Tibial nerve (tissue), 4 donors: ENCODE measurements around the gene NGRN. TPM values are rescaled to one million over a fixed set of nuclear protein-coding genes. Genes with fewer than 3 reads are reported as not detected.

Experiments
- DNase-seq, 2 donors: peaks; one replicate each; pipeline ENCODE4 v3.0.0-alpha.2; 2019; ENCODE audit warnings: low spot score in 2 of 2
- H3K27ac ChIP-seq, 4 donors: fragments of 200-600 bp; sonication (generic) in 3 of 4; one replicate each; pipeline ENCODE4 v1.5.1; 2017 to 2019; ENCODE audit warnings: mild to moderate bottlenecking in 1 of 4
- H3K27me3 ChIP-seq, 2 donors: fragments of 200-600 bp; sonication (generic) in 1 of 2; one replicate each; pipeline versions ENCODE4 v1.5.1 to v1.6.0; 2017 to 2019
- H3K36me3 ChIP-seq, 3 donors: fragments of 200-600 bp; sonication (generic); one replicate each; pipeline ENCODE4 v1.5.1; 2018 to 2019
- H3K4me1 ChIP-seq, 4 donors: fragments of 200-600 bp; sonication (generic) in 3 of 4; one replicate each; pipeline ENCODE4 v1.5.1; 2017 to 2019
- H3K4me3 ChIP-seq, 4 donors: fragments of 200-600 bp; sonication (generic) in 3 of 4; one replicate each; pipeline ENCODE4 v1.5.1; 2017 to 2019; ENCODE audit warnings: mild to moderate bottlenecking in 1 of 4, moderate library complexity in 1 of 4
- H3K9me3 ChIP-seq, 4 donors: fragments of 200-600 bp; sonication (generic) in 3 of 4; one replicate each; pipeline ENCODE4 v1.5.1; 2017 to 2019
- CTCF ChIP-seq, 5 experiments: fragments of 200-600 bp in 3 of 5; fragments of 450-650 bp in 2 of 5; sonication (generic) in 3 of 5; IDR thresholded peaks; one replicate each; pipeline ENCODE4 v1.5.1; 2016 to 2019; ENCODE audit warnings: antibody characterized with exemption in 5 of 5, mild to moderate bottlenecking in 3 of 5, moderate library complexity in 2 of 5
- EP300 ChIP-seq, 2 donors: sonication (generic); formaldehyde crosslinking; IDR thresholded peaks; one replicate each; pipeline ENCODE4 v1.6.1; 2017; ENCODE audit warnings: antibody characterized with exemption in 2 of 2, mild to moderate bottlenecking in 1 of 2
- POLR2A ChIP-seq, 2 donors: fragments of 450-650 bp; IDR thresholded peaks; one replicate each; pipeline ENCODE4 v1.6.1; 2017; ENCODE audit warnings: antibody characterized with exemption in 2 of 2, mild to moderate bottlenecking in 2 of 2, moderate library complexity in 2 of 2
- WGBS, 2 donors: methylation state at CpG; one replicate each; pipeline ENCODE4 v1.1.5; 2018; 5-methylcytosine and 5-hydroxymethylcytosine counted together
- total RNA-seq, 4 donors: library from RNA; depleted of rRNA; stranded (reverse); fragments of >200 nt; gene quantifications; one replicate each; pipeline ENCODE4 v1.1.0, GENCODE V29; 2016

NGRN gene
- total RNA-seq, 4 donors from 2014 or later, result 70.1 to 90.0 (median 74.6) TPM

GRCh38 chr15:90227816-90228772 lies 37.4 kb upstream of the NGRN start:
- peaks cover 0 to 31% (median 22%) of the 10 kb centered on the region in 4 donors for H3K4me1 ChIP-seq
- H3K36me3 ChIP-seq, result peaks cover 2 to 85% (median 34%) of the 10 kb centered on the region in 3 donors
- no peak overlapping the region for H3K27ac ChIP-seq
- TF ChIP-seq EP300 (IDR thresholded peaks at IDR 0.05), result no peak
- no peak for DNase-seq
- H3K27me3 ChIP-seq, result no peaks in the 10 kb centered on the region
- WGBS, 2 donors, result 84 to 91% methylated on average over 28 to 31 of the region's 38 CpGs
- H3K4me3 ChIP-seq, result no peak overlapping the region
- H3K9me3 ChIP-seq, result no peaks in the 10 kb centered on the region

- WGBS, 2 donors, result 82 to 91% methylated on average over 15 of the region's 15 CpGs
- H3K36me3 ChIP-seq, result peaks cover 2 to 76% (median 25%) of the 10 kb centered on the region in 3 donors
- H3K9me3 ChIP-seq, result no peaks in the 10 kb centered on the region
- H3K4me3 ChIP-seq, result no peak overlapping the region
- no peak overlapping the region for H3K27ac ChIP-seq
- no peak for TF ChIP-seq EP300 (IDR thresholded peaks at IDR 0.05)
- no peak for TF ChIP-seq CTCF (IDR thresholded peaks at IDR 0.05)
- TF ChIP-seq POLR2A (IDR thresholded peaks at IDR 0.05), result no peak
- H3K27me3 ChIP-seq, result no peaks in the 10 kb centered on the region
- peaks cover 0 to 33% (median 23%) of the 10 kb centered on the region in 4 donors for H3K4me1 ChIP-seq
- DNase-seq, result no peak
Observed at GRCh38 chr15:90228960-90229359, 36.5 kb upstream of the NGRN start.

GRCh38 chr15:90230071-90230494 lies 35.4 kb upstream of the NGRN start:
- Histone ChIP-seq H3K27me3 (no peaks in the 10 kb centered on the region), H3K4me1 (peaks cover 0 to 41% (median 27%) of the 10 kb centered on the region in 4 donors), H3K9me3 (no peaks in the 10 kb centered on the region), H3K27ac (peak overlapping the region in 3 of 4 donors; percentile 49 to 96 (median 75)), H3K4me3 (no peak overlapping the region), H3K36me3 (peaks cover 2 to 65% (median 16%) of the 10 kb centered on the region in 3 donors)
- no peak for TF ChIP-seq CTCF (IDR thresholded peaks at IDR 0.05)
- no peak for TF ChIP-seq POLR2A (IDR thresholded peaks at IDR 0.05)
- no peak for TF ChIP-seq EP300 (IDR thresholded peaks at IDR 0.05)
- WGBS, 2 donors, result 53 to 55% methylated on average over 12 of the region's 12 CpGs
- DNase-seq, result no peak

GRCh38 chr15:90230610-90231009 lies 34.9 kb upstream of the NGRN start:
- H3K27me3 ChIP-seq, result no peaks in the 10 kb centered on the region
- no peak for TF ChIP-seq CTCF (IDR thresholded peaks at IDR 0.05)
- TF ChIP-seq POLR2A (IDR thresholded peaks at IDR 0.05), result no peak
- TF ChIP-seq EP300 (IDR thresholded peaks at IDR 0.05), result no peak
- 72 to 73% methylated on average over 8 of the region's 8 CpGs for WGBS, 2 donors
- no peaks in the 10 kb centered on the region for H3K9me3 ChIP-seq
- no peak for DNase-seq
- H3K4me1 ChIP-seq, result peaks cover 0 to 41% (median 27%) of the 10 kb centered on the region in 4 donors
- no peak overlapping the region for H3K4me3 ChIP-seq
- peaks cover 0 to 61% (median 11%) of the 10 kb centered on the region in 3 donors for H3K36me3 ChIP-seq
- H3K27ac ChIP-seq, result peak overlapping the region in 3 of 4 donors; percentile 54 to 96 (median 75)

GRCh38 chr15:90231028-90232017 lies 34.1 kb upstream of the NGRN start:
- DNase-seq, result no peak
- H3K9me3 ChIP-seq, result no peaks in the 10 kb centered on the region
- H3K36me3 ChIP-seq, result peaks cover 0 to 61% (median 5%) of the 10 kb centered on the region in 3 donors
- peak overlapping the region in 3 of 4 donors; percentile 54 to 96 (median 75) for H3K27ac ChIP-seq
- no peaks in the 10 kb centered on the region for H3K27me3 ChIP-seq
- H3K4me3 ChIP-seq, result no peak overlapping the region
- H3K4me1 ChIP-seq, result peaks cover 0 to 41% (median 27%) of the 10 kb centered on the region in 4 donors
- TF ChIP-seq EP300 (IDR thresholded peaks at IDR 0.05) (no peak), POLR2A (IDR thresholded peaks at IDR 0.05) (no peak), CTCF (IDR thresholded peaks at IDR 0.05) (no peak)
- WGBS, 2 donors, result 67 to 70% methylated on average over 27 of the region's 27 CpGs
